Measurements from ENCODE around the gene SPOP.
"Not testable (repeated sequence)": the region's sequence is repeated elsewhere in the genome, so short reads cannot be mapped to it uniquely, and the experiment has no call there.

SPOP gene

DNA sequence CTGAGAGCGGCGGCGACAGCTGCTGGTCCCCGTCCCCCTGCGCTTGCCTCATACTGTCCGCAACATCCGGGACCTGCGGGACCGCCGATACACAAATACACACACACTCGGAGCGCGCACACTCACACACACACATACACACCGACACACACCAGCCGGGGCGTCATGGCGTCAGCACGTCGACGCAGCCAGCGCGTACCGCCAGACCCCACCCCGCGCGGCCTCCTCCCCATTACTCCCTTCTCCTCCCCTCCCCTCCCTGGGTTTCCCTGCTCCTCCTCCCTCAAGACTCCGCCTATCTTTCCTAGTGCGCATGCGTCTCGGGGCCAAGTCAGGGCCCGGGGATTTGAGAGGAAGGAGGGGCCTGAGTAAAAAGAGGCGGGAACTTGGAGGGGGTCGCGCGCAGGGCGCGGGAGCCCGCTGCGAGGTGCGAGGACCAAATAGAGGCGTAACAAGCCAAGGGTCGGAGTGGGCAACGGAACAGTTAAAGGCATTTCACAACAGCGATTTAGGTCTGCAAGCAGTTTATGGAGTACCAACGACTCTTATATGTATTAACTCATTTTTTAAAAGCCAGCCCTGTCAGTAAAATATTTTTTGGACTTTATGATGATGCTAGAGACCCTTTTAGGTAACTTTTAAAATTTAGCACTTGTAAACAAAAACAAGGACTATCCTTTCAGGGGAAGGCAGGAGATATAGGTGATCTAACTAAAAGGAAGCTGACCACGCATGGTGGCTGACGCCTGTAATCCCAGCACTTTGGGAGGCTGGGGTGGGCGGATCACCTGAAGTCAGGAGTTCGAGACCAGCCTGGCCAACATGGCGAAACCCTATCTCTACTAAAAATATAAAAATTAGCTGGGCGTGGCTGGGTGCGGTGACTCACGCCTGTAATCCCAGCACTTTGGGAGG is at the start of gene SPOP:
SPOP (minus strand) TSS at position 165 of the 915 bp plus-strand sequence. CDS start 55,287 bp downstream, outside the sequence.
- Histone ChIP-seq H3K9ac (ENCODE audit: low read depth, low read length) (peak within 1 kb of the TSS; percentile 86), H3K36me3 (ENCODE audit: insufficient read depth, low read length) (no peaks in the 10 kb centered on the region), H3K4me1 (ENCODE audit: insufficient read depth, low read length) (peaks cover 8% of the 10 kb centered on the region), H3K9me3 (ENCODE audit: control insufficient read depth, insufficient read depth, low read length) (no peaks in the 10 kb centered on the region)

DNA sequence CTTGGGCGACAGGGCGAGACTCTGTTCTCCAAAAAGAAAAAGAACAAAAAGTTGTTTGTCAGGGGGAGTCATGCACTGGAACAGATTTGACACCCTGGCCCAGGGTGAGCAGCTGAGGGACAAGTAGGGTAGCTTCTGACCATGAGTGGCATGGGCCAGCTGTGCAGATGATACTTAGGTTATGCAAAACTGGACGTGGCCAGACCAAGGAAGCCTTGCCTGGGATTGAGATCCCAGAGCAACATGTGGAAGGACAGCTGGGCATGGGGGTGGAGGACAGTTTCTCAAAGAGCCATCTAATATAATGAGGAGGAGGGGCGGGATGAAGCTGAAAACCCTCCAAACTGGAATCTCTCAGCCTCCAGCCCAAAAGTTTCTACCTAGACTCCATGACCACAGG is 49.5 kb upstream of the SPOP start:
- Histone ChIP-seq H3K36me3 (ENCODE audit: insufficient read depth, low read length) (no peaks in the 10 kb centered on the region), H3K9me3 (ENCODE audit: control insufficient read depth, insufficient read depth, low read length) (no peaks in the 10 kb centered on the region), H3K4me1 (ENCODE audit: insufficient read depth, low read length) (0 out of 2 replicates have a peak, but pooled peaks cover 5% of the 10 kb centered on the region), H3K9ac (ENCODE audit: low read depth, low read length) (no peak overlapping the region)

DNA sequence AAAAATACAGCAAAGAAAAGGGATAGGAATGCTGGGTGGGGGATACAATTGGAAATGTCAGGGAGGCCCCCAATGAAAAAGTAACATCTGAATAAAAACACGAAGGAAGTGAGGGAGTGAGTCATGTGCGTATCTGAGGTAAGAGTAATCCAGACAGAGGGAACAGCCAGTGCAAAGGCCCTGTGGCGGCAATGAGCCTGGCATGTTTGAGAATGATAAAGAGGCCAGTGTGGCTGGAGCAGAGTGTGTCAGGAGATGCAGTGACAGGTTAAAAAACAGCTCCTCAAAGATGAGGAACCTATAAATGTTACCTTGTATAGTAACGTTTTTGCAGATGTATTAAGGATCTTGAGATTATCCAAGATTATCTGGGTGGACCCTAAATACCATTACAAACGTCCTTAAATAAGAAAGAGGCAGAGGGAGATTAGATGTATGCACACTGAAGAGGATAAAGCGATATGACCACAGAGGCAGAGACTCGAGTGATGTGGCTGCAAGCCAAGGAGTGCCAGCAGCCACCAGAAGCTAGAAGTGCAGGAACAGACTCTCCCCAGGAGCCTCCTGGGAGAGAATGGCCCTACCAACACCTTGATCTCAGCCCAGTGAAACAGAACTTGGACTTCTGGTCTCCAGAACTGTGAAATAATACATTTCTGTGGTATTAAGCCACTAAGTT is 47.7 kb upstream of the SPOP start:
- Histone ChIP-seq H3K9ac (ENCODE audit: low read depth, low read length) (no peak overlapping the region), H3K4me1 (ENCODE audit: insufficient read depth, low read length) (0 out of 2 replicates have a peak, but pooled peaks cover 5% of the 10 kb centered on the region), H3K36me3 (ENCODE audit: insufficient read depth, low read length) (peaks cover 6% of the 10 kb centered on the region; the same call in 1 of the 2 replicates), H3K9me3 (ENCODE audit: control insufficient read depth, insufficient read depth, low read length) (no peaks in the 10 kb centered on the region)

DNA sequence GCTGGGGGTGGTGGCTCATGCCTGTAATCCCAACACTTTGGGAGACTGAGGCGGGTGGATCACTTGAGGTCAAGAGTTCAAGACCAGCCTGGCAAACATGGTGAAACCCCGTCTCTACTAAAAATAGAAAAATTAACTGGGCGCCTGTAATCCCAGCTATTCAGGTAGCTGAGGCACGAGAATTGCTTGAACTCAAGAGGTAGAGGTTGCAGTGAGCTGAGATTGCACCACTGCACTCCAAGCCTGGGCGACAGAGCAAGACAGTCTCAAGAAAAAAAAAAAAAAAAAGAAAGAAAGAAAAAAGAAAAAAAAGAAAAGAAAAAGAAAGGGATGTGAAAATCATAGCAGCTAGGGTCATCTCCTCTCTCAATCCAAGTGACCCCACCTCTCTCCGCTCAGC is 46.7 kb upstream of the SPOP start:
- not testable (repeated sequence) for H3K4me1 ChIP-seq (ENCODE audit: insufficient read depth, low read length); H3K36me3 ChIP-seq (ENCODE audit: insufficient read depth, low read length); H3K9me3 ChIP-seq (ENCODE audit: control insufficient read depth, insufficient read depth, low read length); H3K9ac ChIP-seq (ENCODE audit: low read depth, low read length)

DNA sequence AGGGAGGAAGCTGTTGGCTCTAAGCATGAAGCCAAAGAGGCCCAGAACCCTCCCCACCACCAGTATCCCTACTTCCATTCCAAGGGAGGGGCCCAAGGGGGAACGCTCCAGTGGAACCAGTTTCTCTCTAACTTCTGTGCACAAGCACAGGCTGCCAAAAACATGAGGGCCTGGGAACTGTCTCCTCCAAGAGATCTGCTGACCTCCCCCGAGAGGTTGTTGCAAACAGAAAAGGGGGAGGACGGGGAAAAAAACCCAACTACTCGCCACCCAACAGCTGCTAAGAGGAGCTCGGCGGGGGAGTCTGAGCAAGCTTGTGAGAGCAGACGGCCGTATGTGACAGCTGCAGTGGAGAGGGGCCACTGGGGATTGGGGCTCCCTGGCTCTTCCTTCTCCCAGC is 45.5 kb upstream of the SPOP start:
- H3K9me3 ChIP-seq (ENCODE audit: control insufficient read depth, insufficient read depth, low read length) = no peaks in the 10 kb centered on the region
- 0 out of 2 replicates have a peak, but pooled peaks cover 5% of the 10 kb centered on the region for H3K4me1 ChIP-seq (ENCODE audit: insufficient read depth, low read length)
- peaks cover 9% of the 10 kb centered on the region; the same call in 1 of the 2 replicates for H3K36me3 ChIP-seq (ENCODE audit: insufficient read depth, low read length)
- no peak overlapping the region for H3K9ac ChIP-seq (ENCODE audit: low read depth, low read length)

DNA sequence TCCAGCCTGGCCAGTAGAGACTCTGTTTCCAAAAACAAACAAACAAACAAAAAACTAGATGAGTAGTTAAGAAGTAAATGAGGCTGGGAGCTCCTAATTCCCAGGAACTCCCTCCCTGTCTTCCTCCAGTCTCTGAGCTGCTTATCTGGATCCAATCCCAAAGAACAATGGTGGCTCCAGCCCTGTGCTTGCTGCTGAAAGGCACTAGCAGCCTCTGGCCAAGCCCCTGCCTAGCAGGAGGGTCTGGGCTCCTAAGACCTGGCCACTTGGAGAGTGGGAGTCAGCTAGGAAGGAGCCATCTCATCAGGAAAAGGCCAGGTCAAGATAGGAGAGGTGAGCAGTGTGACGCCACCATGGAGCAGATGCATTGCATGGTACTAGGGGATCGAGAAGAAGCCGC is 44.2 kb upstream of the SPOP start:
- Histone ChIP-seq H3K9me3 (ENCODE audit: control insufficient read depth, insufficient read depth, low read length) (no peaks in the 10 kb centered on the region), H3K36me3 (ENCODE audit: insufficient read depth, low read length) (peaks cover 16% of the 10 kb centered on the region; the same call in 1 of the 2 replicates), H3K4me1 (ENCODE audit: insufficient read depth, low read length) (0 out of 2 replicates have a peak, but pooled peaks cover 5% of the 10 kb centered on the region), H3K9ac (ENCODE audit: low read depth, low read length) (no peak overlapping the region)

DNA sequence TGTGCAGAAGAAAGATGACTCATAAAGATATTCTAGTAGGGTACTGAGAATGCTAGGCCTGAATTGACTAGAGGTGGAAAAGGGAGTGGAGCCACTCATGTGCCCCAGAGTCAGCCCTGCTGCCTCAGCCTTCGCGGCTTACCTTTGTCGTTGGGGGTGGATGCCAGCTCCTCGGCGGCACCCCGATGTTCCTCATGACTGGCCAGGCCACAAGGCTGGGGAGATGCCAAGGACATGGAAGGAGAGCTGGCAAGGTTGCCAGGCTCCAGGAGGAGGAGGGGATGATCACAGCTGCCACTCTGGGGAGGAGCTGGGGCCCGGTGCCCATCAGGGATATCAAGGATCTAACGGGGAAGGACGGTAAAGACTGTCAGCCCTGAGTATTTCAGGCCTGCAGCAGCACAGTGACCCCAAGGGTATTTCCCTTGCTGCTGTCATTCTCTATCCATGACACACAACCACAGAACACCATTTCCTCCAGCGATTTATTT is 39.5 kb upstream of the SPOP start:
- H3K4me1 ChIP-seq (ENCODE audit: insufficient read depth, low read length) = no peaks in the 10 kb centered on the region
- no peak overlapping the region for H3K9ac ChIP-seq (ENCODE audit: low read depth, low read length)
- peaks cover 34% of the 10 kb centered on the region for H3K36me3 ChIP-seq (ENCODE audit: insufficient read depth, low read length)
- no peaks in the 10 kb centered on the region for H3K9me3 ChIP-seq (ENCODE audit: control insufficient read depth, insufficient read depth, low read length)

DNA sequence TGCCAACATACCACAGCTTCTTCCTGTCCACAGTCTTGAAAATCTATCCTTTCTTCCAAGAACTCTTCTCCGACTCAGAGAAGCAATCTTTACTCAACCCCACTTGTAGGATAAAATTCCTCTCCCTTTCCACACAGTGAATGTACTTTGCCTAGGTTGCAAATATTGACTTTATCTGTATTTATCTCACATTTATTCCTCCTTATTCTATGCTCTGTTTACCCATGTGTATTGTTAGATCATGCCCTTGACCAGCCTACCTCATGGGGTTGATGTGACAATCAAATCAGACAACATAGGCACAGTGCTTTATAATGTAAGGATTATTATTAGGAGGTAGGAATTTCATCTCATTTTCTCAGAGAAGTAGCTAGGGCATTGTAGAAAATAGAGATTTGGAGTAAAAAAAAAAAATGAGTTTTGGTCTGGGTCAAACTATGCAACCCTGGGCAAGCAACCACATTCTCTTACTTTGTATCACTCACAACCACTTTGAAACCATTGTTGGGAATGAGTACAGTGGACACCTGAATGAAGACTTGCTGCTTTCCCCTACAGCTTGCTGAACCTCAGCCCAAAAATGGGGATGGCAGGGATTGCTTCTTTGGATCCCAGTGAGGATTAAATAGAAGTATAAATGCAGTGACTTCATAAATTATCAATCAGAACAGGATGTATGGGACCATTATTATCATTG is 38.9 kb upstream of the SPOP start:
- no peak overlapping the region for H3K9ac ChIP-seq (ENCODE audit: low read depth, low read length)
- H3K9me3 ChIP-seq (ENCODE audit: control insufficient read depth, insufficient read depth, low read length) = no peaks in the 10 kb centered on the region
- H3K36me3 ChIP-seq (ENCODE audit: insufficient read depth, low read length) = peaks cover 34% of the 10 kb centered on the region
- H3K4me1 ChIP-seq (ENCODE audit: insufficient read depth, low read length) = no peaks in the 10 kb centered on the region

DNA sequence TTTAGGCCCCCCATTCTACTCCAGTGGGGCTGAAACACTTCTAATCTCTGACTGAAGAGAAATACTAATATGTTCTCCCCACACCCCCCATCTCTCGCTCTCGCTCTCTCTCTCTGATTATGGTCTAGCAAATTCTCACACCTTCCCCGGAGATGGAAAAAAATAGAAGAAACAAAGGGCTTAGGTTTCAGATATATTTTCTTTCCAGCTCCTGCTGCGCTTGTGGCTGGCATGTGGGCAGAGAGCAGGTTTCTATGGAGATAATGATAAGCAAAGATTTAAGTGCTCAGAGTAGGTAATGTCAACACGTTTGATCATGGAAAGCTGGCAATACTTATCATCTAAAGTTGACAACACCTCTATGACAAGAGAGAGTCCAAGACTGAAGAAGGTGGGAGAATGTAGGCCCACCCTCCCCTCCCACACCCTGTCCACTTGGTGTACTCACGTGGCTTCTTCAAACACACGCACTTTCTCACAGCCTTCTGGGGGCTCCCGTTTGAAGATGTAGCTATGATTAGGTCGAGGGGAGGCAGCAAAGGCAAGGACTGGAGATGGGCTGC is 37.9 kb upstream of the SPOP start:
- Histone ChIP-seq H3K9me3 (ENCODE audit: control insufficient read depth, insufficient read depth, low read length) (no peaks in the 10 kb centered on the region), H3K4me1 (ENCODE audit: insufficient read depth, low read length) (no peaks in the 10 kb centered on the region), H3K36me3 (ENCODE audit: insufficient read depth, low read length) (peaks cover 29% of the 10 kb centered on the region), H3K9ac (ENCODE audit: low read depth, low read length) (no peak overlapping the region)

DNA sequence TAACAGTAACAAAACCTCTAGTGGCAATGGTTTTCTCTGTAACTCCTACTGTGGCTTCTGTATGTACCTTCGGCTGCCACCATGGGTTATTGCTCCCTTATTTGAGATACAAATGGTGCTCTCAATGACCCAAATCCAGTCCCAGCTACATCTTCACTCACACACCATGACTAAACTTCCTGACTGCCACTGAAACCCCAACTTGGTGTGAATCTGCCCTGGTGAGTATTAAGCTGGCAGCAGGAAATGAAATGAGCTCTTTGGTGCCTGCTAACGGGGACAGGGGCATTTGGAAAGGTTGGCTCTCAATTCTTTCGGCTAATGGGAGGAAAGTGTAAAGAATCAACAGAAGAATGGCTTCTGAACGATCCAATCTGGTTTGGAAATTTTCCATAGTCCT is 37.3 kb upstream of the SPOP start:
- H3K4me1 ChIP-seq (ENCODE audit: insufficient read depth, low read length) = no peaks in the 10 kb centered on the region
- H3K36me3 ChIP-seq (ENCODE audit: insufficient read depth, low read length) = peaks cover 27% of the 10 kb centered on the region
- no peaks in the 10 kb centered on the region for H3K9me3 ChIP-seq (ENCODE audit: control insufficient read depth, insufficient read depth, low read length)
- H3K9ac ChIP-seq (ENCODE audit: low read depth, low read length) = no peak overlapping the region

DNA sequence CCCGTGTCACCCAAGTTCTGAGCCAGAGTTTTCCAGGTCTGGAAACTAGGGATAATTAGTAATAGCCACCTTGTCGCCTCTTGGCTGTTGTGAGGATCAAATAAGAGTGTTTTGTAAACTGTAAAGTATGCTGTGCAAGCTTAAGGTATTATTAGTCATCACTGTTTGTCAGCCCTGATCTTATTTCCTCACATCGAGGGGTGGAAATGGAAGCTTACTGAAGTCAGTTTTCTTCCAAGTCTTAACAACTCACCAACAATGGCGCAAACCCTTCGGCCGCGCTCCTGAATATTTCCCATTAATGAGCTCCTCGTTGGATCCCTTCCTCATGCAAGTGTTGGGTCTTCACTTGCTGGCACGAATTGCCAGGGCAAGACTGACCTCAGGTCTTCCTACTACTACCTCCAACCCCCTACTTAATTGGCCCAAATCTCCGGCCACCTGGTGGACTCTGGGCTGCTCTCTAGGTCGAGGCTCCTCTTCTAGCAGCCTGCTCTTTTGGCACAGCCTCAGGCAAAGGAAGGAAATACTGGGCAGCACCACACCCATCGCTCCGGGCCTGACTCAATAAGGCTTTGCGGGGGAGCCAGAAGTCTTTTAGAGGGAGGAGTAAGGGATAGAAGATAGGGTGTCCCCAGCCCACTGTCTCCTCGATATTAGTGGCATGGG is 30.8 kb upstream of the SPOP start:
- Histone ChIP-seq H3K36me3 (ENCODE audit: insufficient read depth, low read length) (peaks cover 19% of the 10 kb centered on the region), H3K9ac (ENCODE audit: low read depth, low read length) (peak overlapping the region; percentile 40; the same call in 1 of the 2 replicates), H3K9me3 (ENCODE audit: control insufficient read depth, insufficient read depth, low read length) (no peaks in the 10 kb centered on the region), H3K4me1 (ENCODE audit: insufficient read depth, low read length) (peaks cover 14% of the 10 kb centered on the region; the same call in 1 of the 2 replicates)

DNA sequence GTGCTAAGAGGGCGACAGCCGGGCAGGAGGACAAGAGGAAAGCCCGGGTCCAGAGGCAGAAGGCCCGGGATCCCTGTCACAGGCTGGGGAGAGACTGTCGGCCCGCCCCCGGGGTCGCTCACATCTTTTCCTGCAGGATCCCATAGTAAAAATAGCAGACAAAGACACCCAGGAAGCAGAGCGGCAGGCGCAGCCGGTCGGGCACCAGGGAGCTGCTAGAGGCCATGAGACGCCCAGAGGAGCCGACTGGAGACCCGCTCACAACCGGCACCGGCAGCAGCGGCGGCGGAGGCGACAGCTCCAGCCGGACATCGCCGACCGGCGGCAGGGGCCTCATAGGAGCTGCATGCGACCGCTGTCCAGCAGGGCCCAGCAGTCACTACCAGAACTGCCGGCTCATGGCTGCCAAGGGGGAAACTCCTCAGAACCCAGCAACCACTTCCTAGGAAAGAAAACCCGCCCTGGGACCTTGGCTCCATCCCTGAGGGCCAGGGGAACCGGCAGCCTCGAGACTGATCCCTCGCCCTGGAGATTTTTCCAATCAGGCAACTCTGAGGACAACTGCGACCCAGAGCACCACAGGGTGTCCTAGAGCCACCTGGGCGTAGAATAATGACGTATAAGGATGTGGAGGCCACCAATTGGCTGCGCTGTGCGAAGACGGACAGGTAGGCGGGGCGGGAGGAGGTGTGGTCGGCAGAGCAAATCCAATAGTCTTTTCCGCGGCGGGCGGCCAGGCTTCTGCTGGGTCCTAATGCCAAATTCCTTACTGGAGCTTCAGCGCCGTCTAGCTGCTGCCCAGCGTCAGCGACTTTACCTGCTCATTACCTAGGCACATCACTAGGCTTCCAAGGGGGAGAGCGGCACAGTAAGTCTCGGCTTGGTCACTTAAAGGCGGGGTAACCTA is 30.0 kb upstream of the SPOP start, which contains the start of gene SLC35B1:
SLC35B1 (minus strand) TSS at position 357 of the 907 bp plus-strand sequence; CDS start at position 226, 131 bp downstream.
- H3K9me3 ChIP-seq (ENCODE audit: control insufficient read depth, insufficient read depth, low read length) = no peaks in the 10 kb centered on the region
- peaks cover 27% of the 10 kb centered on the region for H3K36me3 ChIP-seq (ENCODE audit: insufficient read depth, low read length)
- H3K9ac ChIP-seq (ENCODE audit: low read depth, low read length) = peak within 1 kb of the TSS; percentile 97
- H3K4me1 ChIP-seq (ENCODE audit: insufficient read depth, low read length) = peaks cover 14% of the 10 kb centered on the region; the same call in 1 of the 2 replicates

DNA sequence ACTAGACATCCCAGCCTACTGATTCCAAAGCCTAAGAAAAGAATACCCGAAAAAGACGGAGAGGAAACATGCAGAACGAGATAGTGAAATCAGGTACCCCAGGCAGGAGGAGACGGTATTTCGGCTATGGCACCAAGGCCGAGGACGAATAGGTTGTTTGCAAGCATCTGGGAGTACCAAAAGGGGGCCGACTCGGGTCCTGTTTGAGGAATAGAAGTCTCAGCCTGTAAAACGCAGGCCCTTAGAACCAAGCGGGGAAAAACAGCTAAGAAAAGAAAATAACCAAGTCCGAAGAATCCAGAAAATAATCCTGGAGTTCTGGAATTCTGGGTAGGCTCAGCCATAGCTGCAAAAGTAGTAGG is 29.3 kb upstream of the SPOP start:
- Histone ChIP-seq H3K4me1 (ENCODE audit: insufficient read depth, low read length) (peaks cover 14% of the 10 kb centered on the region; the same call in 1 of the 2 replicates), H3K9ac (ENCODE audit: low read depth, low read length) (peak overlapping the region; percentile 97), H3K9me3 (ENCODE audit: control insufficient read depth, insufficient read depth, low read length) (no peaks in the 10 kb centered on the region), H3K36me3 (ENCODE audit: insufficient read depth, low read length) (peaks cover 31% of the 10 kb centered on the region)

Data from ES-I3 (cell line).